Effector memory CD8-positive, alpha-beta T cell (primary cell): ENCODE data around the gene ZNF75A.

Source experiments
- ATAC-seq: fragments of 150-1000 bp; cut with Tn5 transposase; replicated peaks from 2 replicates; pipeline ENCODE4 v1.10.0; 2021; ENCODE audit warnings: mild to moderate bottlenecking, moderate library complexity
- DNase-seq, 3 experiments: peaks; one replicate each; pipeline ENCODE4 v3.0.0; 2021
- H3K27ac Mint-ChIP-seq, 2 donors: one replicate each; pipeline ENCODE4 v1.8.0; 2022; ENCODE audit warnings: mild to moderate bottlenecking in 2 of 2, mixed read lengths in 2 of 2, moderate library complexity in 2 of 2
- H3K27me3 Mint-ChIP-seq, 2 donors: one replicate each; pipeline ENCODE4 v1.8.0; 2022; ENCODE audit warnings: mixed read lengths in 2 of 2
- H3K36me3 Mint-ChIP-seq: one replicate; pipeline ENCODE4 v1.8.0; 2022; ENCODE audit warnings: mild to moderate bottlenecking, moderate library complexity, mixed read lengths; ENCODE audit not compliant: insufficient read depth
- H3K4me1 Mint-ChIP-seq, 2 donors: one replicate each; pipeline ENCODE4 v1.8.0; 2022; ENCODE audit warnings: low read depth in 2 of 2, mixed read lengths in 2 of 2
- H3K4me3 Mint-ChIP-seq, 2 donors: one replicate each; pipeline ENCODE4 v1.8.0; 2022; ENCODE audit warnings: mild to moderate bottlenecking in 2 of 2, mixed read lengths in 2 of 2, moderate library complexity in 2 of 2
- H3K9me3 Mint-ChIP-seq, 2 donors: one replicate each; pipeline ENCODE4 v1.8.0; 2022; ENCODE audit warnings: mixed read lengths in 2 of 2

The ZNF75A gene

DNA sequence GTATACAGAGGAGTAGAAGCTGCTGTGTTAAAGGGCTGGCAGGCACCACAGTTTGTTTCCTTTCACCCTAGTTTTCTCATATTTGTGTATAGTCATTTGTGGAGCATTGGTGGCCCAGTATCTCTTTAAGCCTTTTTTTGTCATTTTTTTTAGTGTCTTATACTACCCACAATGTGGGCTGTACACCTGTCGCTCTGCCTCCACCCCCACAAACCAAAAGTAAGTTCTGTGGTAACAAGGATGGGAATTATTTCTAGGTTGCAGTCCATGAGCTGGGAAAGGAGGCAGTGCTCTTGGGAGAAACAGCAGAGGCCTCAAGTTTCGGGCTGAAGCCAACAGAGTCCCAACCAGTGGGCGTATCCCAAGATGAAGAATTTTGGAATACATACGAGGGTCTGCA, 6.2 kb downstream of the ZNF75A start:
- H3K9me3 Mint-ChIP-seq: peaks cover 16 to 29% of the 10 kb centered on the region in 2 donors
- peaks cover 2 to 5% of the 10 kb centered on the region in 2 donors for H3K4me1 Mint-ChIP-seq
- DNase-seq: no peak
- no peak for ATAC-seq
- no peak overlapping the region for H3K4me3 Mint-ChIP-seq
- peaks cover 30% of the 10 kb centered on the region for H3K36me3 Mint-ChIP-seq
- no peak overlapping the region for H3K27ac Mint-ChIP-seq
- H3K27me3 Mint-ChIP-seq: no peaks in the 10 kb centered on the region

DNA sequence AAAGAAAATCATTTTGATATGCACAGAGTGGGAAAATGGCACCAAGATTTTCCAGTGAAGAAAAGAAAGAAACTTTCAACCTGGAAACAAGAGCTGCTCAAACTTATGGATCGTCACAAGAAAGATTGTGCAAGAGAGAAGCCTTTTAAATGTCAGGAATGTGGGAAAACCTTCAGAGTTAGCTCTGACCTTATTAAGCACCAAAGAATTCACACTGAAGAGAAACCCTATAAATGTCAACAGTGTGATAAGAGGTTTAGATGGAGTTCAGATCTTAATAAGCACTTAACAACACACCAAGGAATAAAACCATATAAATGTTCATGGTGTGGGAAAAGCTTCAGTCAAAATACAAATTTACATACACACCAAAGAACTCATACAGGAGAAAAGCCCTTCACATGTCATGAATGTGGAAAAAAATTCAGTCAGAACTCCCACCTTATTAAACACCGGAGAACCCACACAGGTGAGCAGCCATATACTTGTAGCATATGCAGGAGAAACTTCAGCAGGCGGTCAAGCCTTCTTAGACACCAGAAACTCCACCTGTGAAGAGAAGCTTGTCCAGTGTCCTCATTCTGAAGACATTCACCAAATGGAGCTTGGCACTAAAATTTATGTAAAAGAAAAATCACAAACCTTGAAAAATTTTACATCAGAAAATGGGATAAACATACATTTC, 12.2 kb downstream of the ZNF75A start:
- H3K36me3 Mint-ChIP-seq: peaks cover 24% of the 10 kb centered on the region
- DNase-seq (no peak), ATAC-seq (no peak)
- peaks cover 0 to 2% of the 10 kb centered on the region in 2 donors for H3K4me1 Mint-ChIP-seq
- H3K4me3 Mint-ChIP-seq: no peak overlapping the region
- no peak overlapping the region for H3K27ac Mint-ChIP-seq
- no peaks in the 10 kb centered on the region for H3K27me3 Mint-ChIP-seq
- peaks cover 19 to 33% of the 10 kb centered on the region in 2 donors for H3K9me3 Mint-ChIP-seq

DNA sequence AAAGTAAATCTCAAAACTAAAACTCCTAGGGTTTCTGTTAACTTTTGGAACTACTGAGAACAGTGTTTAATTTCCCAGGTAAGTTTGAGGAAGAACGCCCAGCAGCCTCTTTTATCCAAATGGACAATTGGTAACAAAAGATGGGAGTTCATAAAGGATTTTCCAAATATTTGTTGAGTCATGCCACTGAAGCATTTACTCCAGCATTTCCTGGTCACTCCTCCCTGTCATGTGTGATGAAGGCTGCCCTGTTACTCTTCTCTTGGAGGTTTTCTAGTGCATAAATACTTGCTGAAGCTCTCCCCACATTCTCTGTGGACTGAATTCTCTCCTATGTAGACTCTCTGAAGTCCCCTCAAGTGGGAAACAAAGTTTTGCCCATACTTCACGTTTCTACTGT, 16.5 kb downstream of the ZNF75A start:
- DNase-seq (no peak), ATAC-seq (no peak)
- no peak overlapping the region for H3K4me3 Mint-ChIP-seq
- no peak overlapping the region for H3K27ac Mint-ChIP-seq
- no peaks in the 10 kb centered on the region for H3K4me1 Mint-ChIP-seq
- H3K36me3 Mint-ChIP-seq: peaks cover 4% of the 10 kb centered on the region
- no peaks in the 10 kb centered on the region for H3K27me3 Mint-ChIP-seq
- H3K9me3 Mint-ChIP-seq: peaks cover 5 to 13% of the 10 kb centered on the region in 2 donors

DNA sequence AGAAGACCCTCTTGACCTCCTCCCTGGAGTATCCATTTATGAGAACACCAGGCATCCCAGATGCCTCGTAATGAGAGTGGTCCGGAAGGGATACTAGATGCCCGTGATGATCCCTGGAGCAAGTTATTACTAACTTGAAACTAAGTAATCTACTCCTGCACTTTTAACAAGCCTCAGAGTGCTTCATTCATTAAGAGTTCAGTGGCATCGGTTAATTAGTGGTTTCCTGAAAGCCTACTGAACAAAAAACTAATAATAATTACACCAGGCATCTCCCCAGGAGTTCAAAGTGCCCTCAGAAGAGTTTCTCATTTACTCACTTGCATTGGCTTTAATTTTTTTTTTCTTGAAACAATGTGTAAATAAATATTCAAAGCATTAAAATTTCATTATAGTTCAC, 22.2 kb downstream of the ZNF75A start:
- peaks cover 3 to 10% of the 10 kb centered on the region in 2 donors for H3K9me3 Mint-ChIP-seq
- no peak overlapping the region for H3K27ac Mint-ChIP-seq
- H3K4me3 Mint-ChIP-seq: no peak overlapping the region
- H3K4me1 Mint-ChIP-seq: no peaks in the 10 kb centered on the region
- H3K36me3 Mint-ChIP-seq: no peaks in the 10 kb centered on the region
- H3K27me3 Mint-ChIP-seq: no peaks in the 10 kb centered on the region
- DNase-seq: no peak
- no peak for ATAC-seq

DNA sequence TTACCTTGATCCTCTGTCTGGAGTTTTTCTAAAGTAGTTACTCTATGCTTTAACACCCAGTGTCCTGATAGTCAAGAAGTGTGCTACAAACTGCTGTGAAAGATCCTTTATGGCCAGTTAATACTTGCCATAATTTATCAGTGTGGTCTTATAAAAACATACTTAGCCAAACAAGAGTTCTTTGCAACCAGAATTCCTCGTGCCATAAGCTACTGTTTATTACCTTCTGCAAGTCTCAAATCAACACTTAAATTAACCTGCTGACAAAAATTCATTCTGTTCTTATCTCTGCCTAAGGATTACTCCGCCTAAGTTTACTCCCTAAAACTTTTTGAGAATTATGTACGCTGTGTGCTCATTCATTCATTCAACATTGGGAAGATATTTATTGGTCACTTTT, 22.8 kb downstream of the ZNF75A start:
- ATAC-seq: no peak
- Mint-ChIP-seq H3K4me1 (no peaks in the 10 kb centered on the region), H3K4me3 (no peak overlapping the region), H3K27me3 (no peaks in the 10 kb centered on the region), H3K27ac (no peak overlapping the region), H3K9me3 (peaks cover 3 to 10% of the 10 kb centered on the region in 2 donors), H3K36me3 (no peaks in the 10 kb centered on the region)
- no peak for DNase-seq

DNA sequence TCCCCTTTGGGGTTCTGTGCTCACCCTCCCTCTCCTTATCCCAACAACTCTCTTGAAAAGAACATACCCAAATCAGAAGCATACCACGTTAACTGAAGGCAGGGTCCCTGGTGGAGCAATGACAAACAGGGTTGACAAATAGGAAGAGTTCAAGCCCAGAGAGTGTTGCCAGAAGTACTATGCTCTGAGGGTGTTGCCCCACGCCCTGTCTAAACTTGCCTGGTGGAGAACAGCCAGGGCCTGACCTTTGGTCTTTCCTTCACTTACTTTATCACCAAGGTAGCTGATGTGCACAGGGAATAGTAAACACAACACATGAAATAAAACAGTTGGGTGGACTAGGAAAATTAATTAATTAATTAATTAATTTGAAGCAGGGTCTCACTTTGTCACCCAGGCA, 23.3 kb downstream of the ZNF75A start:
- ATAC-seq (no peak), DNase-seq (no peak)
- Mint-ChIP-seq H3K4me3 (no peak overlapping the region), H3K27me3 (no peaks in the 10 kb centered on the region), H3K9me3 (peaks cover 3 to 10% of the 10 kb centered on the region in 2 donors), H3K4me1 (no peaks in the 10 kb centered on the region), H3K36me3 (no peaks in the 10 kb centered on the region), H3K27ac (no peak overlapping the region)

DNA sequence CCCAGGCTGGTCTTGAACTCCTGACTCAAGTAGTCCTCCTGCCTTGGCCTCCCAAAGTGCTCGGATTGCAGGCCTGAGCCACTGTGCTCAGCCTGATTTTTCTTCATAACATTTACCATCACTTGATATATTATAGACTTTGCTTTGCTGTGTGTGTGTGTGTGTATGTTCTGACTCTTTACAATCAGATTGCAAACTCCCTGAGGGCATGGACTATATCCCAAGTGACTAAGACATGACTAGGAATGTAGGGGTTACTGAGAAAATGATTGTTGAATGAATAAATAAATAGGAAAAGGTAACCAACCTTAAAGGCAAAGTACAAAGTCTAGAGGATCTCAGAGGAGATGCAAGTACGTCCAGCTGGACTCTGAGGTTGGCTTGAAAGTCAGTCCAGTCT, 40.7 kb downstream of the ZNF75A start:
- peaks cover 0 to 10% of the 10 kb centered on the region in 2 donors for H3K27me3 Mint-ChIP-seq
- no peaks in the 10 kb centered on the region for H3K4me1 Mint-ChIP-seq
- peaks cover 4% of the 10 kb centered on the region for H3K36me3 Mint-ChIP-seq
- DNase-seq: no peak
- no peak overlapping the region for H3K4me3 Mint-ChIP-seq
- no peak overlapping the region for H3K27ac Mint-ChIP-seq
- no peaks in the 10 kb centered on the region for H3K9me3 Mint-ChIP-seq
- ATAC-seq: no peak

DNA sequence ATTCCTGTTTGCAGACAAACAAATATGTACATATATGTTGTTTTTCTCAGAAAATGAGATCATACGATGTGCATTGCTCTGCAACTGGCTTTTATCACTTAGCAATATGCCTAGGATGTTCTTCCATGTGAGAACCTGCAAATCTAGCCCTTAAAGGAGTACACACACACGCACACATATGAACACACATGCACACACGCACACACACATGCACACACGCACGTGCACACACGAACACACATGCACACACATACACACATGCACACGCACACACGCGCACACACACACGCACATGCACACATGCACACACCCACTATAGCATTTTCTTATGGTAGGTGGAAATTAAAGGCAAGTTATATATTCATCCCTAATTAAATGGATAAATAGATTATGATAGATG, 42.3 kb downstream of the ZNF75A start:
- Mint-ChIP-seq H3K9me3 (no peaks in the 10 kb centered on the region), H3K4me1 (no peaks in the 10 kb centered on the region), H3K36me3 (peaks cover 4% of the 10 kb centered on the region), H3K27ac (no peak overlapping the region), H3K4me3 (no peak overlapping the region), H3K27me3 (peaks cover 0 to 10% of the 10 kb centered on the region in 2 donors)
- no peak for ATAC-seq
- DNase-seq: no peak

DNA sequence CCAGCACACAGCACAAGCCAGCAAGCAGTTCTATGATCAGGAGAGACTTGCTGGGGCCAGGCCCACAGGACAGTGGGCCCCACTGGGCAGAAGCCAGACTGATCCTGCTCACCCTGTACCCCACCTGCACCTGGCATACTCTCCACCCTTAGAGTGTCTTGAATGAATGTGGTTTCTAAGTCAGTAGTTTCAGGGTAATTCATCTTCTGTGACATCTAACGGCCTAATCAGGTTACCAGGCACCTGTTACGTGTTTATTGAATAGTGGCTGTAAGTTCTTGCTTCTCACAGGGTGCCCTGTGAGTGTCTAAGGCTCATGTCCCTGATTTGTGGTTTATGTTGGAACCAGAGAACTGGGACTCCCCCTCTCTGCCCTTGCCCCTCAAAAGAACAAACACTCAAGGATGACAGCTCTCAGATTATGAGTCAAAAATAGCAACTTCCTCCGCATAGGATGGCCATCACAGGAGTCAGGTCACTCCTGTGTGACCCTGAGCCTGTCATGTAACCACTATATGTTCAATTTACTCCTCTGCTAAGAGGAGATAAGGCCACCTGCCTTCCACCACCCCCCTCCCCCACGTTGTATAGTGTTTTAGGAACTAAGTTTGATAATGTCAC, 43.4 kb downstream of the ZNF75A start:
- DNase-seq: no peak
- no peak for ATAC-seq
- Mint-ChIP-seq H3K9me3 (no peaks in the 10 kb centered on the region), H3K27ac (no peak overlapping the region), H3K27me3 (peaks cover 0 to 10% of the 10 kb centered on the region in 2 donors), H3K4me1 (no peaks in the 10 kb centered on the region), H3K36me3 (peaks cover 4% of the 10 kb centered on the region), H3K4me3 (no peak overlapping the region)

DNA sequence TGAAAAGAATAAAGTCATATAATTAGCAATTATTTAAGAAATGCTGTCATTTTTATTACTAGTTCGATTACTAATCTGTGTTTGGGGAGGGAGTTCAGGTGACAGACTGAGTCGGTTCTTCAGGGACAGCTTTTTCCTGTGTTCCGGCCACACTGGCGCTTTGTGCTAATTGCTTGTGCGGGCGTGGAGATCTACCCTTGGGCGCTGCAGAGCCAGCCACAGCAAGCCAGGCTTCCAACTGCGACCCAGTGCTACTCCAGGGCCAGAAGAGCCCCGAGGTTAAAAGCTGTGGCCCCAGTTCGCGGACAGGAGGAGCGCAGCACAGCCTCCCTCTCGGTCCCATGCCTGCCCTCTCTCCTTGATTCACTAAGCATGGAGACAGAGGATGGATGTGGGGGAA, 43.9 kb downstream of the ZNF75A start:
- Mint-ChIP-seq H3K27ac (no peak overlapping the region), H3K4me3 (no peak overlapping the region), H3K9me3 (no peaks in the 10 kb centered on the region), H3K27me3 (peaks cover 0 to 10% of the 10 kb centered on the region in 2 donors), H3K36me3 (peaks cover 4% of the 10 kb centered on the region), H3K4me1 (no peaks in the 10 kb centered on the region)
- ATAC-seq (no peak), DNase-seq (no peak)

DNA sequence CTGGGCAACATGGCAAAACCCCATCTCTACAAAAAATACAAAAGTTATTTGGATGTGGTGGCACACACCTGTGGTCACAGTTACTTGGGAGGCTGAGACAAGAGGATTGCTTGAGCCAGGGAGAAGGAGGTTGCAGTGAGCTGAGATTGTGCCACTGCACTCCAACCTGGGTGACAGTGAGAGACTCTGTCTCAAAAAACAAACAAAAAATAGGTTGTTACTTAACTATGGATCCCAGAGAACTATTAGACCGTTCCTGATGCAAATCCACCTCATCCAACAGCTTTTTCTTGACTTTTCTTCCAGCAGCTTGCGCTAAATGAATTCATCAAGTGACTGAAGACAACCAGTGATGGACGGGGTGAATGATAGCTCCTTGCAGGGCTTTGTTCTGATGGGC, 50.3 kb downstream of the ZNF75A start, which contains the start of gene OR2C1:
Gene OR2C1, plus strand, starts transcription at position 301 of the 400 bp plus-strand sequence. Its CDS starts 52 bp downstream, at position 353.
- H3K27me3 Mint-ChIP-seq: peaks cover 28 to 34% of the 10 kb centered on the region in 2 donors
- no peak within 1 kb of the TSS for H3K4me3 Mint-ChIP-seq
- H3K27ac Mint-ChIP-seq: peak within 1 kb of the TSS in 1 of 2 donors; percentile 23
- DNase-seq (no peak), ATAC-seq (no peak)
- H3K4me1 Mint-ChIP-seq: no peaks in the 10 kb centered on the region
- H3K36me3 Mint-ChIP-seq: no peaks in the 10 kb centered on the region
- peaks cover 0 to 8% of the 10 kb centered on the region in 2 donors for H3K9me3 Mint-ChIP-seq

DNA sequence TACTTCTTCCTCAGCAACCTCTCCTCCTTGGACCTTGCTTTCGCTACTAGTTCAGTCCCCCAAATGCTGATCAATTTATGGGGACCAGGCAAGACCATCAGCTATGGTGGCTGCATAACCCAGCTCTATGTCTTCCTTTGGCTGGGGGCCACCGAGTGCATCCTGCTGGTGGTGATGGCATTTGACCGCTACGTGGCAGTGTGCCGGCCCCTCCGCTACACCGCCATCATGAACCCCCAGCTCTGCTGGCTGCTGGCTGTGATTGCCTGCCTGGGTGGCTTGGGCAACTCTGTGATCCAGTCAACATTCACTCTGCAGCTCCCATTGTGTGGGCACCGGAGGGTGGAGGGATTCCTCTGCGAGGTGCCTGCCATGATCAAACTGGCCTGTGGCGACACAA, 50.8 kb downstream of the ZNF75A start:
- Mint-ChIP-seq H3K36me3 (no peaks in the 10 kb centered on the region), H3K9me3 (peaks cover 2 to 11% of the 10 kb centered on the region in 2 donors), H3K27ac (peak overlapping the region in 1 of 2 donors; percentile 23), H3K27me3 (peaks cover 34 to 40% of the 10 kb centered on the region in 2 donors), H3K4me1 (no peaks in the 10 kb centered on the region), H3K4me3 (no peak overlapping the region)
- DNase-seq (no peak), ATAC-seq (no peak)

DNA sequence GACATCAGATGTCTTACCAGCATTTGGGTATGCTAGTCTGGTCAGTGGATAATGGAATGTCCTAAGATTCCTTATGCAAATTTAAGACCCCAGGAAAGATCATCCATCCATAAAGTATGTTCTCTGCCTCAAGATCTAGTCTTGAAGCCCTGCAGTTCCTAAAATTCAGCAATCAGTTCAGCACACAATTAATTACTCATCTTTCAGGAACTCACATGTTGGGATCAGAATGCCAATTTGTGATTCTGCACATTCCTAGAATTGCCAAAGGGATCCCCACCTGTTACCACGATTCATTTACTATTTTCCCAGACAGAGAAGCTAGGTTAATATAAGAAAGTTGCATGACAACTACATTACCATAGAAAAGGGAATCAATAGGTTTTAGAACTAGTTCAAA, 53.6 kb downstream of the ZNF75A start:
- H3K4me3 Mint-ChIP-seq: no peak overlapping the region
- no peaks in the 10 kb centered on the region for H3K36me3 Mint-ChIP-seq
- ATAC-seq (no peak), DNase-seq (no peak)
- peaks cover 40 to 50% of the 10 kb centered on the region in 2 donors for H3K27me3 Mint-ChIP-seq
- H3K4me1 Mint-ChIP-seq: no peaks in the 10 kb centered on the region
- H3K9me3 Mint-ChIP-seq: peaks cover 2 to 11% of the 10 kb centered on the region in 2 donors
- H3K27ac Mint-ChIP-seq: no peak overlapping the region

DNA sequence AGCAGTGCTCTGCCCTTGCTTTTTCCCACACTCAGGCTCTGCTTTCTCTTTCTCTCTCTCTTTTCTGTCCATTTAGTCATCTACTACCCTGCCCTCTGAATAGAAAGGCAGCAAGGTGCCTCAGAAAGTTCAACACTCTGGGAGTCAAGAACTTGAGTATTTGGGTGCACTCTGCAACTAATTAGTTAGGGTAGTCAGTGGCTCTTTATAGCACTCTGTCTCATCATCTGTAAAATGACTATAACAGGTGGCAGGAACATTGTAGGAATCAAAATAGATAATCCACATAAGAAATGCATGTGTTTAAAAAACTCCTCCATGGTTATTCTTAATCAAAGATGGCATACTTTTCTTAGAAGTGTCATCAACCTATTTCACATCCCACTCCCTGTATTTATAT, 57.6 kb downstream of the ZNF75A start:
- no peak overlapping the region for H3K4me3 Mint-ChIP-seq
- H3K4me1 Mint-ChIP-seq: no peaks in the 10 kb centered on the region
- H3K27ac Mint-ChIP-seq: no peak overlapping the region
- peaks cover 24 to 34% of the 10 kb centered on the region in 2 donors for H3K27me3 Mint-ChIP-seq
- peaks cover 2 to 11% of the 10 kb centered on the region in 2 donors for H3K9me3 Mint-ChIP-seq
- DNase-seq (no peak), ATAC-seq (no peak)
- H3K36me3 Mint-ChIP-seq: peaks cover 9% of the 10 kb centered on the region
